Thoracic aorta (tissue), 2 donors: ENCODE measurements around the gene ZBTB12. TPM values are rescaled to one million over a fixed set of nuclear protein-coding genes. Genes with fewer than 3 reads are reported as not detected.

Experiments
- ATAC-seq: fragments of 150-250 bp; one replicate; pipeline ENCODE4 v1.8.0; 2017; ENCODE audit warnings: low read depth; ENCODE audit not compliant: insufficient number of reproducible peaks, low FRiP score
- DNase-seq: peaks from one replicate; pipeline ENCODE4 v3.0.0-alpha.2; 2020; ENCODE audit warnings: low spot score
- H3K27ac ChIP-seq, 2 donors: fragments of 200-600 bp; sonication (generic); 1 replicate in 1 of 2; 2 replicates in 1 of 2; pipeline ENCODE4 v1.5.1; 2016; ENCODE audit warnings: mild to moderate bottlenecking in 2 of 2, moderate library complexity in 2 of 2
- H3K27me3 ChIP-seq: fragments of 200-600 bp; sonication (generic); replicated peaks from 2 replicates; pipeline ENCODE4 v1.6.0; 2016; ENCODE audit warnings: mild to moderate bottlenecking; ENCODE audit not compliant: insufficient read depth
- H3K36me3 ChIP-seq: fragments of 200-600 bp; sonication (generic); one replicate; pipeline ENCODE4 v1.5.1; 2016
- H3K4me1 ChIP-seq, 2 donors: fragments of 200-600 bp; sonication (generic); 1 replicate in 1 of 2; 2 replicates in 1 of 2; pipeline versions ENCODE4 v1.5.1 to v1.6.0; 2016; ENCODE audit warnings: low read depth in 2 of 2, mild to moderate bottlenecking in 1 of 2; ENCODE audit not compliant: control insufficient read depth in 1 of 2
- H3K4me3 ChIP-seq: fragments of 200-600 bp; sonication (generic); 2 replicates; pipeline ENCODE4 v1.5.1; 2016; ENCODE audit warnings: mild to moderate bottlenecking
- H3K9me3 ChIP-seq: fragments of 200-600 bp; sonication (generic); 2 replicates; pipeline ENCODE4 v1.5.1; 2016
- CTCF ChIP-seq: fragments of 200-600 bp; sonication (generic); IDR thresholded peaks from one replicate; pipeline ENCODE4 v1.5.1; 2019; ENCODE audit warnings: antibody characterized with exemption
- total RNA-seq, 2 donors: library from RNA; depleted of rRNA; stranded (reverse); fragments of >200 nt; gene quantifications; one replicate each; pipeline versions ENCODE4 v1.1.0 to v1.2.3, GENCODE V29; 2016

ZBTB12 gene
- total RNA-seq, 2 donors from 2014 or later: 1.6 TPM; not detected in 1

GRCh38 chr6:31862344-31863235 is 39.3 kb downstream of the ZBTB12 start, which contains the start of gene NEU1:
NEU1 (minus strand) TSS chr6:31862821; CDS start chr6:31862776, 45 bp downstream.
- H3K9me3 ChIP-seq: no peaks in the 10 kb centered on the region
- DNase-seq (peak; percentile 100), ATAC-seq (peak; percentile 97)
- H3K4me1 ChIP-seq: peaks cover 11 to 21% of the 10 kb centered on the region in 2 donors
- H3K36me3 ChIP-seq: peaks cover 15% of the 10 kb centered on the region
- no peaks in the 10 kb centered on the region for H3K27me3 ChIP-seq
- H3K27ac ChIP-seq: peak within 1 kb of the TSS; percentile 87 to 90
- peak within 1 kb of the TSS; percentile 88 for H3K4me3 ChIP-seq
- no peak for TF ChIP-seq CTCF

- no peak for TF ChIP-seq CTCF
- Histone ChIP-seq H3K27ac (peak overlapping the region; percentile 82 to 84), H3K27me3 (no peaks in the 10 kb centered on the region), H3K4me1 (peaks cover 11 to 21% of the 10 kb centered on the region in 2 donors), H3K4me3 (peak overlapping the region; percentile 88), H3K36me3 (peaks cover 15% of the 10 kb centered on the region), H3K9me3 (no peaks in the 10 kb centered on the region)
- DNase-seq (no peak), ATAC-seq (no peak)
Observed at GRCh38 chr6:31861919-31862343, 40.0 kb downstream of the ZBTB12 start.

GRCh38 chr6:31861150-31861549 is 40.7 kb downstream of the ZBTB12 start:
- H3K36me3 ChIP-seq: peaks cover 15% of the 10 kb centered on the region
- H3K4me1 ChIP-seq: peaks cover 11 to 21% of the 10 kb centered on the region in 2 donors

GRCh38 chr6:31860349-31860748 is 41.5 kb downstream of the ZBTB12 start:
- DNase-seq: no peak
- peaks cover 15% of the 10 kb centered on the region for H3K36me3 ChIP-seq
- no peaks in the 10 kb centered on the region for H3K9me3 ChIP-seq
- no peak for TF ChIP-seq CTCF
- no peak overlapping the region for H3K27ac ChIP-seq
- H3K4me1 ChIP-seq: peaks cover 11 to 21% of the 10 kb centered on the region in 2 donors
- no peak overlapping the region for H3K4me3 ChIP-seq
- ATAC-seq: no peak
- H3K27me3 ChIP-seq: no peaks in the 10 kb centered on the region

More at GRCh38 chr6:31861150-31861549, 40.7 kb downstream of the ZBTB12 start:
- ATAC-seq: no peak
- no peak for DNase-seq
- TF ChIP-seq CTCF: no peak
- no peaks in the 10 kb centered on the region for H3K27me3 ChIP-seq
- H3K4me3 ChIP-seq: no peak overlapping the region
- no peaks in the 10 kb centered on the region for H3K9me3 ChIP-seq
- H3K27ac ChIP-seq: no peak overlapping the region

- H3K27me3 ChIP-seq: no peaks in the 10 kb centered on the region
Observed at GRCh38 chr6:31859923-31860322, 42.0 kb downstream of the ZBTB12 start.

More at GRCh38 chr6:31859923-31860322, 42.0 kb downstream of the ZBTB12 start:
- ATAC-seq: no peak
- no peaks in the 10 kb centered on the region for H3K9me3 ChIP-seq
- peaks cover 15% of the 10 kb centered on the region for H3K36me3 ChIP-seq
- DNase-seq: no peak
- no peak overlapping the region for H3K4me3 ChIP-seq
- TF ChIP-seq CTCF: no peak
- H3K4me1 ChIP-seq: peaks cover 11 to 21% of the 10 kb centered on the region in 2 donors
- H3K27ac ChIP-seq: no peak overlapping the region
